GM21447 (cell line): ENCODE data around the gene MAGEA12.
"Not testable (repeated sequence)": the region's sequence is repeated elsewhere in the genome, so short reads cannot be mapped to it uniquely, and the experiment has no call there.

Experiments used
- ATAC-seq: cut with Tn5 transposase; IDR thresholded peaks from one replicate; pipeline ENCODE4 v1.9.1; 2021; ENCODE audit not compliant: unreplicated experiment

MAGEA12 gene

GRCh38 chrX:152733261-152733975, at the start of gene MAGEA12, which contains the start of gene CSAG1:
MAGEA12 (plus strand) TSS chrX:152733757; CDS start chrX:152736162, 2,405 bp downstream.
CSAG1 (minus strand) TSS chrX:152733721; CDS start chrX:152732460, 1,261 bp downstream.
- ATAC-seq: no peak

GRCh38 chrX:152697952-152698931, 35.3 kb upstream of the MAGEA12 start, which contains the start of gene MAGEA3:
MAGEA3 (plus strand) TSS chrX:152698794; CDS start chrX:152700833, 2,039 bp downstream.
- not testable (repeated sequence) for ATAC-seq

- not testable (repeated sequence) for ATAC-seq
Measured at GRCh38 chrX:152700390-152700789, 33.2 kb upstream of the MAGEA12 start.

- not testable (repeated sequence) for ATAC-seq
Measured at GRCh38 chrX:152706500-152706899, 27.1 kb upstream of the MAGEA12 start.

- not testable (repeated sequence) for ATAC-seq
Measured at GRCh38 chrX:152709173-152709572, 24.4 kb upstream of the MAGEA12 start, which contains the start of gene CSAG2. CSAG2 (minus strand) TSS chrX:152709273; CDS start chrX:152709112, 161 bp downstream.

GRCh38 chrX:152713195-152713594, 20.4 kb upstream of the MAGEA12 start:
- not testable (repeated sequence) for ATAC-seq

GRCh38 chrX:152713815-152714787, 19.5 kb upstream of the MAGEA12 start, which contains the start of gene MAGEA2B:
MAGEA2B (plus strand) TSS chrX:152714628; CDS start chrX:152717107, 2,479 bp downstream.
- ATAC-seq: not testable (repeated sequence)

- ATAC-seq: no peak
Measured at GRCh38 chrX:152725409-152725808, 8.1 kb upstream of the MAGEA12 start.

GRCh38 chrX:152734143-152734858, 744 bp downstream of the MAGEA12 start:
- ATAC-seq: not testable (repeated sequence)

- no peak for ATAC-seq
Measured at GRCh38 chrX:152735101-152735500, 1.5 kb downstream of the MAGEA12 start.

GRCh38 chrX:152735860-152736511, 2.4 kb downstream of the MAGEA12 start:
- ATAC-seq: no peak

GRCh38 chrX:152736528-152736927, 3.0 kb downstream of the MAGEA12 start:
- ATAC-seq: not testable (repeated sequence)

- no peak for ATAC-seq
Measured at GRCh38 chrX:152738560-152738959, 5.0 kb downstream of the MAGEA12 start.

GRCh38 chrX:152753686-152754650, 20.4 kb downstream of the MAGEA12 start, which contains the start of gene MAGEA2:
MAGEA2 (minus strand) TSS chrX:152753842; CDS start chrX:152751363, 2,479 bp downstream.
- not testable (repeated sequence) for ATAC-seq

GRCh38 chrX:152754871-152755270, 21.3 kb downstream of the MAGEA12 start:
- ATAC-seq: not testable (repeated sequence)

GRCh38 chrX:152758918-152759317, 25.4 kb downstream of the MAGEA12 start, which contains the start of gene CSAG3:
CSAG3 (plus strand) TSS chrX:152759218.
- not testable (repeated sequence) for ATAC-seq

- ATAC-seq: not testable (repeated sequence)
Measured at GRCh38 chrX:152759544-152759943, 26.0 kb downstream of the MAGEA12 start.
